HEK293T (cell line): ENCODE measurements around the gene ESRRB.

ENCODE experiments used
- CTCF ChIA-PET: fragments of 350-600 bp; formaldehyde crosslinking; extraction: SDS; loops from one replicate; lab custom pipeline; 2021; ENCODE audit warnings: antibody characterized with exemption, inconsistent platforms; lab: Yijun Ruan, JAX
- POLR2A ChIA-PET: fragments of 350-600 bp; formaldehyde crosslinking; extraction: SDS; loops from one replicate; lab custom pipeline; 2020; ENCODE audit warnings: antibody characterized with exemption, inconsistent platforms; lab: Yijun Ruan, JAX
- DNase-seq: peaks from one replicate; pipeline ENCODE4 v3.0.0; 2012; ENCODE audit warnings: mixed read lengths; ENCODE audit errors: extremely low spot score
- ARNT ChIP-seq: fragments of 450-650 bp; IDR thresholded peaks from 2 replicates; pipeline ENCODE4 v1.6.1; 2017; ENCODE audit warnings: mild to moderate bottlenecking
- BHLHE40 ChIP-seq: fragments of 450-650 bp; IDR thresholded peaks from 2 replicates; pipeline ENCODE4 v1.6.1; 2016; ENCODE audit warnings: mild to moderate bottlenecking, moderate library complexity, borderline replicate concordance
- CTBP1 ChIP-seq: fragments of 450-650 bp; IDR thresholded peaks from 2 replicates; pipeline ENCODE4 v1.6.1; 2016; ENCODE audit warnings: borderline replicate concordance
- ELF4 ChIP-seq: fragments of 450-650 bp; IDR thresholded peaks from 2 replicates; pipeline ENCODE4 v1.6.1; 2017; ENCODE audit warnings: antibody characterized with exemption
- FOXA1 ChIP-seq: fragments of 450-650 bp; IDR thresholded peaks from 2 replicates; pipeline ENCODE4 v1.6.1; 2016; ENCODE audit warnings: mild to moderate bottlenecking
- FOXK2 ChIP-seq: fragments of 450-650 bp; IDR thresholded peaks from 2 replicates; pipeline ENCODE4 v1.6.1; 2016; ENCODE audit warnings: mild to moderate bottlenecking
- FOXM1 ChIP-seq: fragments of 450-650 bp; IDR thresholded peaks from 2 replicates; pipeline ENCODE4 v1.6.1; 2017; ENCODE audit warnings: mild to moderate bottlenecking, borderline replicate concordance
- HDGF ChIP-seq: fragments of 450-650 bp; IDR thresholded peaks from 2 replicates; pipeline ENCODE4 v1.6.1; 2017; ENCODE audit warnings: antibody characterized with exemption, borderline replicate concordance
- L3MBTL2 ChIP-seq: fragments of 450-650 bp; conservative IDR thresholded peaks from 2 replicates; pipeline ENCODE4 v1.6.1; 2016; ENCODE audit warnings: mild to moderate bottlenecking
- LEF1 ChIP-seq: fragments of 450-650 bp; IDR thresholded peaks from 2 replicates; pipeline ENCODE4 v1.6.1; 2017; ENCODE audit warnings: mild to moderate bottlenecking, borderline replicate concordance
- NFRKB ChIP-seq: fragments of 450-650 bp; IDR thresholded peaks from 2 replicates; pipeline ENCODE4 v1.6.1; 2016; ENCODE audit warnings: mild to moderate bottlenecking, moderate library complexity
- PKNOX1 ChIP-seq: fragments of 450-650 bp; IDR thresholded peaks from 2 replicates; pipeline ENCODE4 v1.6.1; 2016
- SP1 ChIP-seq: fragments of 450-650 bp; IDR thresholded peaks from 2 replicates; pipeline ENCODE4 v1.6.1; 2017
- SUZ12 ChIP-seq: fragments of 450-650 bp; IDR thresholded peaks from 2 replicates; pipeline ENCODE4 v1.6.1; 2016; ENCODE audit warnings: mild to moderate bottlenecking
- TARDBP ChIP-seq: fragments of 450-650 bp; IDR thresholded peaks from 2 replicates; pipeline ENCODE4 v1.6.1; 2016
- ZNF384 ChIP-seq: fragments of 450-650 bp; IDR thresholded peaks from 2 replicates; pipeline ENCODE4 v1.6.1; 2016

ESRRB gene

GRCh38 chr14:76381817-76382494 lies 6.0 kb downstream of the ESRRB start:
- CTCF ChIA-PET, result no interaction called here
- no peak for TF ChIP-seq PKNOX1
- no peak for TF ChIP-seq LEF1
- no peak for TF ChIP-seq SUZ12
- TF ChIP-seq ARNT, result no peak
- no peak for TF ChIP-seq NFRKB
- POLR2A ChIA-PET, result no interaction called here
- DNase-seq, result no peak

- ChIA-PET CTCF (no interaction called here), POLR2A (no interaction called here)
- TF ChIP-seq FOXM1 (no peak), TARDBP (no peak), CTBP1 (no peak)
- no peak for DNase-seq
Measured at GRCh38 chr14:76382495-76382832, 6.5 kb downstream of the ESRRB start.

GRCh38 chr14:76385435-76385834 lies 9.5 kb downstream of the ESRRB start:
- TF ChIP-seq HDGF, result no peak
- TF ChIP-seq NFRKB, result no peak
- no peak for TF ChIP-seq PKNOX1
- no peak for TF ChIP-seq FOXK2
- no peak for TF ChIP-seq SUZ12
- no peak for TF ChIP-seq FOXM1
- no peak for TF ChIP-seq ARNT
- TF ChIP-seq LEF1, result no peak
- no peak for DNase-seq
- ChIA-PET CTCF (interaction anchor here (1.0 kb wide), 1 partner anchor 808 kb away, joined by 3 read pairs; no protein-coding TSS in a partner anchor), POLR2A (no interaction called here)

DNA sequence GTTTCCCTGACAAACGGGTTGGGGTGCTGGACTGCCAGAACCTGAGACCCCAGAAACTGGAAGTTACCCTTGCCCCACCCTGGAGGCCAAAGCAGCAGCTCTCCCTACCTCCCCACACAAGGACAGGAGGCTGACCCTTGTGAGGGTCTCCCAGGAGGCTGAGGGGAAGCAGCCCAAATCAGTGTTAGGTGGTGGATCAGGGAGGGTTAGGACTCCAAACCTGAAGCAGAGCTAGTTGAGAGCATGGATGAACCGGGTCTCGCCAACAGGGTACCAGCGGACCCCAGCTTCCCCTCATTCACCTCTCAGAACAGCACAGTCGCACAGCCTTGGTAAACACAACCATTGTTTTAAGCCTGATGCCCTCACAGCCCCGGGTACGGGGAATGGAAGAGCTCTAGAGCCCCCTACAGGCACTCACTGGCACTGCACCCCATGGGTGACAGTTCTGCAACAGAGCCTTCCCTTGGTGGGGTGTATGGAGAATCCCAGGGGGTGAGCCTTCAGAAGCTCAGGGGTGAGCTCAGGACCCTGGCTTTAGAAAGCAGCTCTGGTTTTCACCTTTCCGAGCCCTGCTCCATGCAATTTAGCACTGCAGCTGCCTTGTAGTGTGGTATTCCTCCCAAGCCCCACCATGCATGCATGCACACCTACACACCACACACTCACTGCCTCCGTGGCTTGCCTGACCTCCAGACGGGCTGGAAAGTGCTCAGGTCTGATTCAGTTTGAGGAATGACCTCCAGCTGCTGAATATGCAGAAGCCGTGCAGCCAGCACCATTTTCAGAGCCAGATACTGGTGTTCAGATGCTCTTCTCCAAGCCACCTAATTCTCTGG lies 11.2 kb downstream of the ESRRB start:
- TF ChIP-seq HDGF (no peak), ZNF384 (no peak)
- DNase-seq, result peak; percentile 85
- ChIA-PET CTCF (interaction anchor here (0.6 to 2.7 kb wide), 17 partner anchors 9 to 336 kb away, joined by 3 to 18 read pairs (median 4); partner anchors contain the start of gene ESRRB), POLR2A (no interaction called here)

GRCh38 chr14:76389841-76390240 lies 13.9 kb downstream of the ESRRB start:
- no peak for DNase-seq
- CTCF ChIA-PET, result no interaction called here
- TF ChIP-seq ELF4 (no peak), FOXA1 (no peak), CTBP1 (no peak), SP1 (no peak), HDGF (no peak), TARDBP (no peak), BHLHE40 (no peak), NFRKB (no peak), FOXM1 (no peak), ZNF384 (no peak), FOXK2 (no peak), SUZ12 (no peak), LEF1 (no peak), PKNOX1 (no peak), ARNT (no peak), L3MBTL2 (no peak)
- POLR2A ChIA-PET, result no interaction called here

- ChIA-PET POLR2A (no interaction called here), CTCF (no interaction called here)
- TF ChIP-seq FOXK2 (no peak), L3MBTL2 (no peak), ARNT (no peak), ELF4 (no peak), BHLHE40 (no peak), PKNOX1 (no peak), FOXA1 (no peak), NFRKB (no peak), LEF1 (no peak), FOXM1 (no peak), TARDBP (no peak), SUZ12 (no peak), ZNF384 (no peak), SP1 (no peak)
- DNase-seq, result no peak
Measured at GRCh38 chr14:76390621-76391020, 14.7 kb downstream of the ESRRB start.
